ENCODE measurements around the gene CEP63.

DNA sequence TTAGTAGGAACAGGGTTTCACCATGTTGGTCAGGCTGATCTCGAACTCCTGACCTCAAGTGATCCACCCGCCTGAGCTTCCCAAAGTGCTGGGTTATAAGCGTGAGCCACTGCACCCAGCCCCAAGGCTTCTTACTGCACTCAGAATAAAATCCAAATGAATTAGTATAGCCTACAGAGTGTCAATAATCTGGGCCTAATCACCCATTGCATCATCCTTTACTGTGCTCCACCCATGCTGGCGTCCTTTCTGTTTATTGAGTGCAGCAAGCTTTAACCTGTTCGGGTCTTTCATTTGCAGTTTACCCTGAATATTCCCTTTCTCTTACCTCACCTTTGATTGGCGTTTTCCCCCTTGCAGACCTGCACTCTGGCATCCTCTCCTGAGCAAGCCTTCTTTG is 77.7 kb downstream of the CEP63 start:
- TF ChIP-seq ZNF274 (IDR thresholded peaks at IDR 0.05; ENCODE audit: low read depth, low read length) (no peak), YY1 (IDR thresholded peaks at IDR 0.05; ENCODE audit: insufficient read depth, insufficient read length) (no peak)

All from NT2/D1 (cell line).